Endothelial cell of umbilical vein (primary cell): ENCODE measurements around the gene CLEC18B. TPM values are rescaled to one million over a fixed set of nuclear protein-coding genes. Genes with fewer than 3 reads are reported as not detected.

ENCODE experiments used
- BruUV-seq: library from RNA; stranded (reverse); fragments of 400-500 nt; replicated peaks from 2 replicates; lab custom pipeline; 2021; lab: Mats Ljungman, UMichigan
- CTCF ChIA-PET: fragments of 300-600, 350-600 bp; sonication (Branson Sonifier 250); formaldehyde crosslinking; loops from one replicate; lab custom pipeline; 2021; ENCODE audit warnings: antibody characterized with exemption, inconsistent platforms; lab: Charles Lee
- POLR2A ChIA-PET: fragments of 300-600, 350-600 bp; sonication (Branson Sonifier 250); formaldehyde crosslinking; loops from one replicate; lab custom pipeline; 2021; ENCODE audit warnings: antibody characterized with exemption, inconsistent platforms; lab: Charles Lee
- DNase-seq: peaks from one replicate; pipeline ENCODE4 v3.0.0-alpha.2; 2011; ENCODE audit warnings: low read depth, low spot score
- FAIRE-seq: peaks from 2 replicates; lab custom pipeline; 2011; peaks lifted over from hg19 to GRCh38; lab: Jason Lieb, UNC
- H2AFZ ChIP-seq: 2 replicates; pipeline ENCODE4 v1.6.0; 2012; ENCODE audit warnings: low read depth, low read length, control low read depth, inconsistent platforms
- H3K27ac ChIP-seq: 2 replicates; pipeline ENCODE4 v1.5.1; 2011; ENCODE audit warnings: low read depth, mild to moderate bottlenecking, control low read depth, low read length, moderate library complexity; ENCODE audit not compliant: insufficient read depth
- H3K27me3 ChIP-seq, 2 experiments: 2 replicates each; pipeline versions ENCODE4 v1.6.0 to v1.6.1; 2011; ENCODE audit warnings: low read length in 2 of 2, mixed read lengths in 1 of 2; ENCODE audit not compliant: control insufficient read depth in 2 of 2, insufficient read depth in 2 of 2
- H3K36me3 ChIP-seq, 2 experiments: 2 replicates in 1 of 2; 3 replicates in 1 of 2; pipeline ENCODE4 v1.5.1; 2011; ENCODE audit warnings: low read length in 2 of 2, mild to moderate bottlenecking in 1 of 2, moderate library complexity in 1 of 2; ENCODE audit not compliant: control insufficient read depth in 2 of 2, insufficient read depth in 2 of 2; ENCODE audit errors: extremely low read depth in 1 of 2
- H3K4me1 ChIP-seq: 3 replicates; pipeline ENCODE4 v1.5.1; 2011; ENCODE audit warnings: mild to moderate bottlenecking, low read length; ENCODE audit not compliant: control insufficient read depth, insufficient read depth; ENCODE audit errors: extremely low read depth
- H3K4me2 ChIP-seq: 2 replicates; pipeline ENCODE4 v1.6.1; 2011; ENCODE audit warnings: low read length, control low read depth, mixed read lengths; ENCODE audit not compliant: insufficient read depth
- H3K4me3 ChIP-seq, 3 experiments: fragments of 200-600 bp in 1 of 3; sonication (generic), shearing (Covaris generic) in 1 of 3; replicated peaks in 1 of 3; 2 replicates each; pipeline ENCODE4 v1.5.1; 2011 to 2016; ENCODE audit warnings: control low read depth in 3 of 3, low read length in 3 of 3, mild to moderate bottlenecking in 2 of 3, inconsistent platforms in 1 of 3, low read depth in 1 of 3, moderate library complexity in 1 of 3; ENCODE audit not compliant: insufficient read depth in 1 of 3
- H3K79me2 ChIP-seq: 2 replicates; pipeline ENCODE4 v1.6.0; 2012; ENCODE audit warnings: low read length, inconsistent platforms; ENCODE audit not compliant: control insufficient read depth, insufficient read depth
- H3K9ac ChIP-seq: replicated peaks from 2 replicates; pipeline ENCODE3; 2011; ENCODE audit warnings: low read length, control low read depth; ENCODE audit not compliant: insufficient read depth; ENCODE audit errors: extremely low read depth
- H3K9me1 ChIP-seq: replicated peaks from 3 replicates; pipeline ENCODE4 v1.6.0; 2011; ENCODE audit warnings: mild to moderate bottlenecking, low read length; ENCODE audit not compliant: control insufficient read depth, insufficient read depth; ENCODE audit errors: extremely low read depth
- H3K9me3 ChIP-seq: replicated peaks from 2 replicates; pipeline ENCODE4 v1.5.1; 2012; ENCODE audit warnings: low read length, inconsistent platforms; ENCODE audit not compliant: control insufficient read depth, insufficient read depth
- H4K20me1 ChIP-seq: replicated peaks from 2 replicates; pipeline ENCODE3; 2011; ENCODE audit warnings: mild to moderate bottlenecking, low read length; ENCODE audit not compliant: control insufficient read depth, insufficient read depth; ENCODE audit errors: extremely low read depth
- EZH2 ChIP-seq: IDR thresholded peaks from 2 replicates; pipeline ENCODE4 v1.6.1; 2012; ENCODE audit warnings: borderline replicate concordance, low read depth, mild to moderate bottlenecking, moderate library complexity, low read length, inconsistent platforms; ENCODE audit not compliant: severe bottlenecking
- FOS ChIP-seq: IDR thresholded peaks from 2 replicates; pipeline ENCODE4 v1.6.1; 2011; ENCODE audit warnings: mild to moderate bottlenecking, low read length, moderate library complexity, borderline replicate concordance; ENCODE audit not compliant: insufficient read depth
- GATA2 ChIP-seq: IDR thresholded peaks from 2 replicates; pipeline ENCODE4 v1.7.0; 2011; ENCODE audit warnings: low read depth, mild to moderate bottlenecking, moderate library complexity, mixed read lengths, low read length; ENCODE audit not compliant: insufficient read length, insufficient read depth
- JUN ChIP-seq: IDR thresholded peaks from 2 replicates; pipeline ENCODE4 v1.6.1; 2011; ENCODE audit warnings: borderline replicate concordance, low read depth; ENCODE audit not compliant: insufficient read length, insufficient read depth
- MYC ChIP-seq: IDR thresholded peaks from one replicate; pipeline ENCODE4 v1.6.1; 2011; ENCODE audit warnings: mild to moderate bottlenecking, low read depth, low read length
- POLR2A ChIP-seq: IDR thresholded peaks from 2 replicates; pipeline ENCODE4 v1.6.1; 2012; ENCODE audit warnings: low read depth, mild to moderate bottlenecking, control low read depth, low read length
- POLR2AphosphoS5 ChIP-seq: IDR thresholded peaks from 2 replicates; pipeline ENCODE4 v1.6.1; 2012; ENCODE audit warnings: low read depth, mild to moderate bottlenecking, control low read depth, low read length, moderate library complexity; ENCODE audit not compliant: insufficient read depth
- dilution Hi-C: fragments of 300-500 bp; cut with MboI; formaldehyde crosslinking; loops from one replicate; pipeline ENCODE4 v1.15.0; 2019; ENCODE audit warnings: low sequenced_read_pairs; ENCODE audit not compliant: extremely low pct_ligation_motif_present
- intact Hi-C: fragments of 100-400 bp; cut with micrococcal nuclease; formaldehyde crosslinking; loops from one replicate; pipeline ENCODE4 v1.10.0; 2022
- polyA plus RNA-seq, 4 experiments: library from polyadenylated mRNA; depleted of rRNA in 3 of 4; stranded (reverse) in 3 of 4; unstranded in 1 of 4; fragments of >200 nt; gene quantifications; 2 replicates each; pipeline versions ENCODE4 v1.2.1 to v1.2.3, GENCODE V29; 2011 to 2012; ENCODE audit warnings: missing spikeins in 1 of 4
- total RNA-seq: library from RNA; stranded (reverse); gene quantifications from 2 replicates; pipeline ENCODE4 v1.2.3, GENCODE V29; 2021
- TF ChIP-seq, protein P1 (sequence below), 2 donors: IDR thresholded peaks; 1 replicate in 1 of 2; 2 replicates in 1 of 2; pipeline ENCODE4 v1.5.1; 2011; ENCODE audit warnings: low read length in 2 of 2, mild to moderate bottlenecking in 2 of 2, moderate library complexity in 2 of 2, control low read depth in 1 of 2, inconsistent platforms in 1 of 2, low read depth in 1 of 2; ENCODE audit not compliant: insufficient read depth in 1 of 2; ENCODE audit errors: extremely low read depth in 1 of 2
- TF ChIP-seq, protein P2 (sequence below): IDR thresholded peaks from 2 replicates; pipeline ENCODE4 v1.6.1; 2011; ENCODE audit not compliant: insufficient read depth, insufficient read length

CLEC18B gene
- total and polyA plus RNA-seq, 2 donors (not counting 3 experiments of a cell fraction or from before 2014, with no cell fraction given): 0.49 TPM; not detected in 1

DNA sequence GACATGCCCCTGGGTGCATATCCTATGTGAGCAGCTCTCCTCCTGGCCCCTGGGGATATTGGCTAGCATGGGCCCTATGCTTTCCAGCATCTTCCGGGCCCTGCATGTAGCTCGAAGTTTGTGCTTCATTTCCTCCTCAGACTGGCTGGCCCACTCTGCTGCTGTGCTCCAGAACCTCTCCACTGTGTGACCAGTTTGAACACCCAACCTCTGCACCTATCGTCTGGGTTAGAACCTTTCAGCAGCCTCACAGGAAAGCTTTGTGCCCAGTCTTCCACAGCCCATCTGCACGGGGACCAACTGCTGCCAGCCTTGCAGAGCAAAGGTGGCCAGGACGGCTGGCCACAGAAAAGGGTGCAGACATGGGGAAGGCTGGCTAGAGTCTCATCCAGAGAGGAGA is 10.2 kb upstream of the CLEC18B start:
- no peak for FAIRE-seq

More for the DNA sequence above, 10.2 kb upstream of the CLEC18B start:
- POLR2A ChIA-PET: no interaction called here
- intact Hi-C loops (loop anchor here (2.0 kb wide), 3 partner anchors 65 to 191 kb away; no protein-coding TSS in a partner anchor), dilution Hi-C loops (no loop called here)
- no peaks in the 10 kb centered on the region for H3K36me3 ChIP-seq
- H3K27ac ChIP-seq: no peak overlapping the region
- no peak for TF ChIP-seq JUN
- TF ChIP-seq EZH2: no peak
- TF ChIP-seq POLR2AphosphoS5: no peak
- TF ChIP-seq, protein P1, sequence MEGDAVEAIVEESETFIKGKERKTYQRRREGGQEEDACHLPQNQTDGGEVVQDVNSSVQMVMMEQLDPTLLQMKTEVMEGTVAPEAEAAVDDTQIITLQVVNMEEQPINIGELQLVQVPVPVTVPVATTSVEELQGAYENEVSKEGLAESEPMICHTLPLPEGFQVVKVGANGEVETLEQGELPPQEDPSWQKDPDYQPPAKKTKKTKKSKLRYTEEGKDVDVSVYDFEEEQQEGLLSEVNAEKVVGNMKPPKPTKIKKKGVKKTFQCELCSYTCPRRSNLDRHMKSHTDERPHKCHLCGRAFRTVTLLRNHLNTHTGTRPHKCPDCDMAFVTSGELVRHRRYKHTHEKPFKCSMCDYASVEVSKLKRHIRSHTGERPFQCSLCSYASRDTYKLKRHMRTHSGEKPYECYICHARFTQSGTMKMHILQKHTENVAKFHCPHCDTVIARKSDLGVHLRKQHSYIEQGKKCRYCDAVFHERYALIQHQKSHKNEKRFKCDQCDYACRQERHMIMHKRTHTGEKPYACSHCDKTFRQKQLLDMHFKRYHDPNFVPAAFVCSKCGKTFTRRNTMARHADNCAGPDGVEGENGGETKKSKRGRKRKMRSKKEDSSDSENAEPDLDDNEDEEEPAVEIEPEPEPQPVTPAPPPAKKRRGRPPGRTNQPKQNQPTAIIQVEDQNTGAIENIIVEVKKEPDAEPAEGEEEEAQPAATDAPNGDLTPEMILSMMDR (IDR thresholded peaks at IDR 0.05; ENCODE audit: extremely low read depth in 1 of 2, insufficient read depth in 1 of 2, low read depth in 1 of 2, low read length in 2 of 2): no peak
- no peak for TF ChIP-seq POLR2A
- no peak for TF ChIP-seq MYC
- no peak for TF ChIP-seq FOS
- TF ChIP-seq, protein P2, sequence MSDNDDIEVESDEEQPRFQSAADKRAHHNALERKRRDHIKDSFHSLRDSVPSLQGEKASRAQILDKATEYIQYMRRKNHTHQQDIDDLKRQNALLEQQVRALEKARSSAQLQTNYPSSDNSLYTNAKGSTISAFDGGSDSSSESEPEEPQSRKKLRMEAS: no peak
- no peak for TF ChIP-seq GATA2
- H2AFZ ChIP-seq: no peak overlapping the region
- DNase-seq: no peak
- no peak overlapping the region for H3K9ac ChIP-seq
- CTCF ChIA-PET: interaction anchor here (0.7 to 1.7 kb wide), 8 partner anchors 9 to 679 kb away, joined by 3 to 8 read pairs (median 4); no protein-coding TSS in a partner anchor
- H4K20me1 ChIP-seq: no peaks in the 10 kb centered on the region
- H3K9me3 ChIP-seq: no peaks in the 10 kb centered on the region
- no peaks in the 10 kb centered on the region for H3K27me3 ChIP-seq
- BruUV-seq: no TSS peak
- H3K9me1 ChIP-seq: no peaks in the 10 kb centered on the region
- H3K4me1 ChIP-seq: no peaks in the 10 kb centered on the region
- H3K4me3 ChIP-seq: no peak overlapping the region
- H3K4me2 ChIP-seq: no peak overlapping the region
- no peaks in the 10 kb centered on the region for H3K79me2 ChIP-seq
